ENCODE data around the gene DUSP28.

DNA sequence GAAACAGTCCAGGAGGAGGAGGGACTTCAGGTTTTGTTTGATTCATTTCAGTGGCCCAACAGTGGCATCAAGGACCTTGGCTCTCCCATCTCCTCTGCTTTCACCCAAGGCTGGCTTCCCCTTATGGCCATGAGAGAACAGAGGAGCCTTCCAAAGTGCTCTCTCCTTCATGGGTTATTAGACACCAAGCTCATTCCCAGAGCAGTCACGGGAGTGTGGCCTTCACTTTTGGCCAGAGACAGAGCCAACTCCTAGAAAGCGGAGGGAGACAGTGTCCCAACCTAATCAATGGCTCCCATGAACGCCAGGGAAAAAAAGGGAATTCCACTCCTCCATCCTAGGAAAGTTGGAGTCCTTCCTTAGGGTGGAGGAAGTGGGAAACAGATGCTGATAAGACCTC lies 871 bp upstream of the DUSP28 start:
- TF ChIP-seq, protein P1, sequence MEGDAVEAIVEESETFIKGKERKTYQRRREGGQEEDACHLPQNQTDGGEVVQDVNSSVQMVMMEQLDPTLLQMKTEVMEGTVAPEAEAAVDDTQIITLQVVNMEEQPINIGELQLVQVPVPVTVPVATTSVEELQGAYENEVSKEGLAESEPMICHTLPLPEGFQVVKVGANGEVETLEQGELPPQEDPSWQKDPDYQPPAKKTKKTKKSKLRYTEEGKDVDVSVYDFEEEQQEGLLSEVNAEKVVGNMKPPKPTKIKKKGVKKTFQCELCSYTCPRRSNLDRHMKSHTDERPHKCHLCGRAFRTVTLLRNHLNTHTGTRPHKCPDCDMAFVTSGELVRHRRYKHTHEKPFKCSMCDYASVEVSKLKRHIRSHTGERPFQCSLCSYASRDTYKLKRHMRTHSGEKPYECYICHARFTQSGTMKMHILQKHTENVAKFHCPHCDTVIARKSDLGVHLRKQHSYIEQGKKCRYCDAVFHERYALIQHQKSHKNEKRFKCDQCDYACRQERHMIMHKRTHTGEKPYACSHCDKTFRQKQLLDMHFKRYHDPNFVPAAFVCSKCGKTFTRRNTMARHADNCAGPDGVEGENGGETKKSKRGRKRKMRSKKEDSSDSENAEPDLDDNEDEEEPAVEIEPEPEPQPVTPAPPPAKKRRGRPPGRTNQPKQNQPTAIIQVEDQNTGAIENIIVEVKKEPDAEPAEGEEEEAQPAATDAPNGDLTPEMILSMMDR (IDR thresholded peaks at IDR 0.05; ENCODE audit: low read depth, low read length, missing input control): no peak
- TF ChIP-seq, protein P2, sequence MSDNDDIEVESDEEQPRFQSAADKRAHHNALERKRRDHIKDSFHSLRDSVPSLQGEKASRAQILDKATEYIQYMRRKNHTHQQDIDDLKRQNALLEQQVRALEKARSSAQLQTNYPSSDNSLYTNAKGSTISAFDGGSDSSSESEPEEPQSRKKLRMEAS (IDR thresholded peaks at IDR 0.05): no peak
- TF ChIP-seq YY1 (IDR thresholded peaks at IDR 0.05): no peak
- TF ChIP-seq GABPA (IDR thresholded peaks at IDR 0.05 in 1 of 2, conservative IDR thresholded peaks at IDR 0.05 in 1 of 2): no peak
- TF ChIP-seq SP1 (IDR thresholded peaks at IDR 0.05): no peak
- TF ChIP-seq, protein P3, sequence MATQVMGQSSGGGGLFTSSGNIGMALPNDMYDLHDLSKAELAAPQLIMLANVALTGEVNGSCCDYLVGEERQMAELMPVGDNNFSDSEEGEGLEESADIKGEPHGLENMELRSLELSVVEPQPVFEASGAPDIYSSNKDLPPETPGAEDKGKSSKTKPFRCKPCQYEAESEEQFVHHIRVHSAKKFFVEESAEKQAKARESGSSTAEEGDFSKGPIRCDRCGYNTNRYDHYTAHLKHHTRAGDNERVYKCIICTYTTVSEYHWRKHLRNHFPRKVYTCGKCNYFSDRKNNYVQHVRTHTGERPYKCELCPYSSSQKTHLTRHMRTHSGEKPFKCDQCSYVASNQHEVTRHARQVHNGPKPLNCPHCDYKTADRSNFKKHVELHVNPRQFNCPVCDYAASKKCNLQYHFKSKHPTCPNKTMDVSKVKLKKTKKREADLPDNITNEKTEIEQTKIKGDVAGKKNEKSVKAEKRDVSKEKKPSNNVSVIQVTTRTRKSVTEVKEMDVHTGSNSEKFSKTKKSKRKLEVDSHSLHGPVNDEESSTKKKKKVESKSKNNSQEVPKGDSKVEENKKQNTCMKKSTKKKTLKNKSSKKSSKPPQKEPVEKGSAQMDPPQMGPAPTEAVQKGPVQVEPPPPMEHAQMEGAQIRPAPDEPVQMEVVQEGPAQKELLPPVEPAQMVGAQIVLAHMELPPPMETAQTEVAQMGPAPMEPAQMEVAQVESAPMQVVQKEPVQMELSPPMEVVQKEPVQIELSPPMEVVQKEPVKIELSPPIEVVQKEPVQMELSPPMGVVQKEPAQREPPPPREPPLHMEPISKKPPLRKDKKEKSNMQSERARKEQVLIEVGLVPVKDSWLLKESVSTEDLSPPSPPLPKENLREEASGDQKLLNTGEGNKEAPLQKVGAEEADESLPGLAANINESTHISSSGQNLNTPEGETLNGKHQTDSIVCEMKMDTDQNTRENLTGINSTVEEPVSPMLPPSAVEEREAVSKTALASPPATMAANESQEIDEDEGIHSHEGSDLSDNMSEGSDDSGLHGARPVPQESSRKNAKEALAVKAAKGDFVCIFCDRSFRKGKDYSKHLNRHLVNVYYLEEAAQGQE (IDR thresholded peaks at IDR 0.05): no peak
- no peak for TF ChIP-seq JUND (IDR thresholded peaks at IDR 0.05)
- TF ChIP-seq, protein P4, sequence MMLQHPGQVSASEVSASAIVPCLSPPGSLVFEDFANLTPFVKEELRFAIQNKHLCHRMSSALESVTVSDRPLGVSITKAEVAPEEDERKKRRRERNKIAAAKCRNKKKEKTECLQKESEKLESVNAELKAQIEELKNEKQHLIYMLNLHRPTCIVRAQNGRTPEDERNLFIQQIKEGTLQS (IDR thresholded peaks at IDR 0.05): no peak
- no peak for TF ChIP-seq RAD21 (IDR thresholded peaks at IDR 0.05)
- no peak for TF ChIP-seq NR2F2 (IDR thresholded peaks at IDR 0.05)
- TF ChIP-seq FOXA1 (IDR thresholded peaks at IDR 0.05): no peak
